ENCODE results near the gene NDUFS8.

The NDUFS8 gene

DNA sequence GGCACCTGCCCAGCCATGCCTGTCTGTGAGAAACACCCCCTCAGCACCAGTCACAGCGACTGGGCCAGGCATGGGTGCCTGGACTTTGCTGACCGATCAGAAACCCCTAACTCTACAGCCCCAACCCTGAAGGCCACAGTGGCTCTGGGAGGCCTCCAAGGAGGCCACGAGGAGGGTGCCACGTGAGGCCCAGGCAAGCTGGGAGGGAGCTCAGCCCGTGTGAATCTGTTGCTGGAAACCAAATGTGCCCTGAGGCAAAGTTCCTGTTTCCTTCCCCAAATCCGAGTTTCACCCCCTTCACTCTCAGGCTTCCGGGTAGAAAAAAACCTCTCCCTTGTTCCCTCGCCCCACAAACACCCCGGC is 27.9 kb upstream of the NDUFS8 start:
- DNase-seq (ENCODE audit: low read depth, low spot score), result no peak
- Histone ChIP-seq H3K9me3 (ENCODE audit: insufficient read depth, low read length) (no peaks in the 10 kb centered on the region), H3K36me3 (ENCODE audit: insufficient read depth, insufficient read length, low read length) (peaks cover 5% of the 10 kb centered on the region), H3K4me3 (ENCODE audit: insufficient read length, low read depth) (peak overlapping the region; percentile 60), H3K9ac (ENCODE audit: insufficient read length, low read depth) (peak overlapping the region; percentile 79), H3K27me3 (ENCODE audit: insufficient read depth, insufficient read length) (peaks cover 3% of the 10 kb centered on the region), H3K4me1 (ENCODE audit: insufficient read depth, insufficient read length) (peaks cover 15% of the 10 kb centered on the region)
- TF ChIP-seq ZNF274 (IDR thresholded peaks at IDR 0.05; ENCODE audit: low read depth, low read length), result no peak
- TF ChIP-seq SUZ12 (IDR thresholded peaks at IDR 0.05; ENCODE audit: extremely low read depth, insufficient read depth, insufficient read length), result no peak
- TF ChIP-seq YY1 (IDR thresholded peaks at IDR 0.05; ENCODE audit: insufficient read depth, insufficient read length), result no peak

DNA sequence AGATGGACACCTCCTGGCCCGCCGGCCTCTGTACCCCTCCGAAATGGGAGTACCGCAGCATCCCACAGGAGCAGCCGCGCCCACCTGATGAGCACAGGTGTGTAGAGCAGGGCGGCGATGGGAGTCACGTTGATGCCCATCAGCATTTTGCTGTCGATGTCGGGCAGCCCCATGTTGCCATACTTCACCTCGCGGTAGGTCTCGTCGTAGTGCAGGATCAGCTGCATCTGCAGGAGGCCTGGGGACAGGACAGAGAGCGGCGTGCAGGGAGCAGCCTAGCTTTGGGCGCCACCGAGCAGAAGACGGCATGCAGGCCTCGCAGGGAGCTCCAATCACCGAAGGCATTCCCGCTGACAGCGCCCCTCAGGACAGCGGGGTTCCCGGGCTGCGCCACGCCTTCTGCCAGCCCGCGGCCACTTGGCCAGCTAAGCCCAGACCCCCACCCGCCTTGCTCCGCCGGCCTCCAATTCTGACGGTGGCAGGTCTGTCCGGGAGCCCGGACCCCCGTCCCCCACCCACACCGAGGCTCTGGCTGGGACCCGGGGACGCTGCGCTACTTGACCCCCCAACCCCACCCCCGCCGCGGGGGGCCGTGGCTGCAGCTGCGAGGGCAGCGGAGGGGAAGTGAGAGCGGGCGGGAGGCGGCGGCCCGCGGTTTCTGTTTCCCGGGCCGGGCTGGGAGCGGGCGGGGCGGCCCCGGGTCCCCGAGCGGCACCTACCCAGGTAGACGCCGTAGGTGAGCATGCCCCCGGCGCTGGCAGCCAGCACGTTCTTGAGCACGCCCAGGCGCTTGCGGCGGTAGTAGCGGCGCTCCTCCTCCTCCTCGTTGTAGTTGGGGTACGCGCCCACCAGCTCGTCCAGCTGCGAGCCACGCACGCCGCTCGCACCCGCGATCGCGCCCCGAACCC is 27.3 kb upstream of the NDUFS8 start:
- TF ChIP-seq ZNF274 (IDR thresholded peaks at IDR 0.05; ENCODE audit: low read depth, low read length), result no peak
- TF ChIP-seq YY1 (IDR thresholded peaks at IDR 0.05; ENCODE audit: insufficient read depth, insufficient read length), result no peak
- TF ChIP-seq SUZ12 (IDR thresholded peaks at IDR 0.05; ENCODE audit: extremely low read depth, insufficient read depth, insufficient read length), result no peak
- H3K36me3 ChIP-seq (ENCODE audit: insufficient read depth, insufficient read length, low read length), result peaks cover 3% of the 10 kb centered on the region
- no peaks in the 10 kb centered on the region for H3K9me3 ChIP-seq (ENCODE audit: insufficient read depth, low read length)
- H3K4me3 ChIP-seq (ENCODE audit: insufficient read length, low read depth), result peak overlapping the region; percentile 60
- H3K9ac ChIP-seq (ENCODE audit: insufficient read length, low read depth), result peak overlapping the region; percentile 79
- peaks cover 3% of the 10 kb centered on the region for H3K27me3 ChIP-seq (ENCODE audit: insufficient read depth, insufficient read length)
- peaks cover 13% of the 10 kb centered on the region for H3K4me1 ChIP-seq (ENCODE audit: insufficient read depth, insufficient read length)
- no peak for DNase-seq (ENCODE audit: low read depth, low spot score)

DNA sequence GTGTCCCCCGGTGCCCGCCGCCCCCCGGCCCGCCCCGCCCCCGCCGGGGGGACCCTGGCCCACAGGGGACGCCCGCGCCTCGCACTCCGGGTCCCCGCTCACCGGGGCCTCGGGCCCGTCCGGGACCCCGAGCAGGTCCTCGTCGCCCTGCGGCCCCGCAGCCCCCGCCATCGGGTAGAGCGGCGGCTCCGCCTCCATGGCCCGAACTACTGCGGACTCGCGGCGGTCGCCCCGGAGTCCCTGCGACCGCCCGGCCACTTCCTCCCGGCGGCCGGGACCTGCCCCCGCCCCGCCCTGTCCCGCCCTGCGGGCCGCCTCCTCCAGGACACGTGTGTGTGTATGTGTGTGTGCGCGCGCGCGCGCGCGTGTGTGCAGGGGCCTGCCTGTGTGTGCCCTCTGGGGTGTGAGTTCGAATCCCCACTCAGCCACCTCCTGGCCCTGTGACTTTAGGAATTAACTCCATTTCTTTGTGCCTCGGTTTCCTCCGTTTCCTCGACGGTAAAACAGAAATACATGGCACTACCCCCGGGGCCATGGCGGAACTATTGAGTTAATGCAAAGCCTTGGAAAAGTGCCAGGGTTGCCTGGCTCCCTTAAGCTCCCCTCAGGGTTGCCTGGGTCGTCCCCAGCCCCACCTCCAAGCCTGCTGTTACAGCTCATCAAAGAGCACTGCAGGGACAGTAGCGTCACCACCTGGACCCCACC is 26.5 kb upstream of the NDUFS8 start, which contains the start of gene UNC93B1:
TSS of gene UNC93B1 (minus strand) at position 252 of the 705 bp plus-strand sequence. CDS start at position 198, 54 bp downstream.
- peaks cover 3% of the 10 kb centered on the region for H3K27me3 ChIP-seq (ENCODE audit: insufficient read depth, insufficient read length)
- peaks cover 14% of the 10 kb centered on the region for H3K4me1 ChIP-seq (ENCODE audit: insufficient read depth, insufficient read length)
- peak; percentile 62 for DNase-seq (ENCODE audit: low read depth, low spot score)
- no peaks in the 10 kb centered on the region for H3K9me3 ChIP-seq (ENCODE audit: insufficient read depth, low read length)
- no peak for TF ChIP-seq YY1 (IDR thresholded peaks at IDR 0.05; ENCODE audit: insufficient read depth, insufficient read length)
- no peak for TF ChIP-seq SUZ12 (IDR thresholded peaks at IDR 0.05; ENCODE audit: extremely low read depth, insufficient read depth, insufficient read length)
- no peak for TF ChIP-seq ZNF274 (IDR thresholded peaks at IDR 0.05; ENCODE audit: low read depth, low read length)
- H3K36me3 ChIP-seq (ENCODE audit: insufficient read depth, insufficient read length, low read length), result no peaks in the 10 kb centered on the region
- H3K9ac ChIP-seq (ENCODE audit: insufficient read length, low read depth), result peak within 1 kb of the TSS; percentile 79
- H3K4me3 ChIP-seq (ENCODE audit: insufficient read length, low read depth), result peak within 1 kb of the TSS; percentile 60

DNA sequence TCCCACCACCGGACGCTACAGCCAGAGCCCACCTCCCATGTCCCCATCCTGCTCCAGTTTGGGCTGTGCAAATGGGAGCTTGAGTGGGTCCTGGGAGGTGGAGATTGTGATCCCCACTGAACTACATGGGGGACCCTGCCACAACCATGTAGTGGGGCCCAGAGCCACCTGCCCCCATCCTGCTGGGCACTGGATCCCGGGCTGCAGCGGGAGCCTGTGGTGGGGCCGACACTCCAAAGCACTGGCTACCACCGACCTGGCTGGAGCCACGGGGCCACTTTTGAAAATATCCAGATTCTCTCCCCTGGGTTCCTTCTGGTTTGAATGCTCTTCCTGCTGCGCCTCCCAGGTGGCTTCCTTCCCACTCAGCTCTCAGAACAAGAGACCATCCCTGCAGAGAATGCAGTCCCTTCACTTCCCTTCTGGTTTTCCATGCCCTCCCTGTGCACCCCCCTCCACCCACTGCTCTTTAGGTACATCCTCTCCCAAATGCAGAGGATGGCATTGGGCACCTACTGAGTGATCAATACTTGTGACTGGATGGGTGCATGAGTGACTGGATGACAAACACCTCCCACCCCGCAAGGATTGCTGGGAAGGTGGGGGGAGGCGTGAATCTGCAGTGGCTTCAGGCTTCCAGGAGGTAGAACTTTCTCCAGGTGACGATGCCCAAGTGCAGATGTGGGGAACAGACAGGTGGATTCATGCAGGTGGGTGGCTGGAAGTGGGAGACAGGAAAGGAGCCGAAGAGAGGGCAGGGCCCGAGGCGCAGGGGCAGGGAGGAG is 25.7 kb upstream of the NDUFS8 start:
- H3K4me3 ChIP-seq (ENCODE audit: insufficient read length, low read depth), result peak overlapping the region; percentile 60
- TF ChIP-seq SUZ12 (IDR thresholded peaks at IDR 0.05; ENCODE audit: extremely low read depth, insufficient read depth, insufficient read length) (no peak), ZNF274 (IDR thresholded peaks at IDR 0.05; ENCODE audit: low read depth, low read length) (no peak), YY1 (IDR thresholded peaks at IDR 0.05; ENCODE audit: insufficient read depth, insufficient read length) (no peak)
- no peak overlapping the region for H3K9ac ChIP-seq (ENCODE audit: insufficient read length, low read depth)

DNA sequence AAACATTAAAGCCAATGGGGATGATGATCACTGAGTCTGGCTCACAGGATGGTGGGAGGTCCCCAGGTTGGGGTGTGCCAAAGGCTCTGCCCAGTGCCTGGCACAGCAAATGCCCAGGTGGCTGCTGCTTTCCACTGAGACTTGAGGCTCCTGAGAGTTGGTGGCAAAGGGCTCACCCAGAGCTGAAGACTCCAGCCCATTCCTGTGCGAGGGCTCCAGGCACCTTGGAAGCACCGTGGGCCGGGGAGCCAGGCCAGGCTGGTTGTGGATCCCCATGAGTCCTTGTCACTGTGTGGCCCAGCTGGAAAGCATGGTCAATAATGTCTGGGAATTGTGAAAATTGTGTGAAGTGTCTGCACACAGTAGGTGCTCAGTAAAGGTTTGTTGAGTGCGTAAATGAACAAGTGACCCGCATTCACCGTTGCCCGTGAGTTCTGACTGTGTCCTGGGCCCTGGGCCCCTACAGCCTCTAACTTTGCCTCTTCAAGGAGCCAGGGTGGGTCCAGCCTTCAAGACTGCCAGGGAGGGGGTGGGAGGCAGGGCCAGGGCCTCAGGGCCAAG is 23.8 kb upstream of the NDUFS8 start:
- Histone ChIP-seq H3K36me3 (ENCODE audit: insufficient read depth, insufficient read length, low read length) (no peaks in the 10 kb centered on the region), H3K9me3 (ENCODE audit: insufficient read depth, low read length) (no peaks in the 10 kb centered on the region), H3K4me3 (ENCODE audit: insufficient read length, low read depth) (no peak overlapping the region), H3K4me1 (ENCODE audit: insufficient read depth, insufficient read length) (peaks cover 28% of the 10 kb centered on the region), H3K9ac (ENCODE audit: insufficient read length, low read depth) (no peak overlapping the region), H3K27me3 (ENCODE audit: insufficient read depth, insufficient read length) (peaks cover 3% of the 10 kb centered on the region)
- DNase-seq (ENCODE audit: low read depth, low spot score), result no peak
- TF ChIP-seq YY1 (IDR thresholded peaks at IDR 0.05; ENCODE audit: insufficient read depth, insufficient read length) (no peak), SUZ12 (IDR thresholded peaks at IDR 0.05; ENCODE audit: extremely low read depth, insufficient read depth, insufficient read length) (no peak), ZNF274 (IDR thresholded peaks at IDR 0.05; ENCODE audit: low read depth, low read length) (no peak)

More for the DNA sequence above, 25.7 kb upstream of the NDUFS8 start:
- no peak for DNase-seq (ENCODE audit: low read depth, low spot score)
- H3K9me3 ChIP-seq (ENCODE audit: insufficient read depth, low read length), result no peaks in the 10 kb centered on the region
- H3K4me1 ChIP-seq (ENCODE audit: insufficient read depth, insufficient read length), result peaks cover 18% of the 10 kb centered on the region
- peaks cover 3% of the 10 kb centered on the region for H3K27me3 ChIP-seq (ENCODE audit: insufficient read depth, insufficient read length)
- no peaks in the 10 kb centered on the region for H3K36me3 ChIP-seq (ENCODE audit: insufficient read depth, insufficient read length, low read length)

DNA sequence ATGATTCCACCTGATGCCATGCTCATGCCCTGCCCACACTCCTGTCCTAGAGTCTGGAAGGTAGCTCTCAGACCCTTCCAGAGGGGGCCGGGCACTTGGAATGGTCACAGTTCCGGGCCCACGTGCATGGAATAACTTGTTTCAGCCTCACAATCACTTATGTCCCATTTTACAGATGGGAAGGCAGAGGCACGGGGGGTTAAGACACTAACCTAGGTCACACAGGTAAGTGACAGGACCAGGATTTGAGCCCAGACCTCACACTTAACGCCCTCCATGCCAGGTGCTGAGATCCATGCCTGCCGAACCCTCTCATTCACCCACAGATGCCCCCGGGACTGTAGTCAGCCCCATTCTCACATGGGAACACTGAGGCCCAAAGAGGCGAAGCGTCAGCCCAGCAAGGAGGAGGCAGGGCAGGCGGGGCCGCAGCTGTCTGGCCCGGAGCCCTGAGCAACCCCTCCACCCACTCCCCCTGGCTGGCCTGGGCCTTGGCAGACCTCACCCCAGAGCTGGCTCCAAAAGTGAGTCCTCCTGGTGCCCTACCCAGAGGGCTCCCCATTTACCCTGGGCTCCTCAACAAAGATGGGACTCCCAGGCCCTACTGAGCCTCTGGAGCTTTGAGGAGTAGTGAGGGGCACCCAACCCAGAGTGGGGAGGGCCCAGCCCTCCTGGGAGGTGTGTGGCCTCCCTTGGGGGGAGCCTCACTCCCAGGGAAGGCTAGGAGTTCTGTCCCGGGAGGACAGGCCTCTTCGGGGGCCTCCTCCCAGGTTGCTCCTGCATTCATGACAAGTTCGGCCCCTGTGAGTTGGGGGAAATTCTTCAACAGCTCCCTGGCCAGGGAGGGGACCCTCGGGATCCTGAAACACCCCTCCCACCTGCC is 22.7 kb upstream of the NDUFS8 start:
- no peak for TF ChIP-seq SUZ12 (IDR thresholded peaks at IDR 0.05; ENCODE audit: extremely low read depth, insufficient read depth, insufficient read length)
- no peak for TF ChIP-seq YY1 (IDR thresholded peaks at IDR 0.05; ENCODE audit: insufficient read depth, insufficient read length)
- no peak for TF ChIP-seq ZNF274 (IDR thresholded peaks at IDR 0.05; ENCODE audit: low read depth, low read length)
- Histone ChIP-seq H3K4me1 (ENCODE audit: insufficient read depth, insufficient read length) (peaks cover 34% of the 10 kb centered on the region), H3K27me3 (ENCODE audit: insufficient read depth, insufficient read length) (peaks cover 3% of the 10 kb centered on the region), H3K4me3 (ENCODE audit: insufficient read length, low read depth) (no peak overlapping the region), H3K36me3 (ENCODE audit: insufficient read depth, insufficient read length, low read length) (no peaks in the 10 kb centered on the region), H3K9me3 (ENCODE audit: insufficient read depth, low read length) (no peaks in the 10 kb centered on the region), H3K9ac (ENCODE audit: insufficient read length, low read depth) (no peak overlapping the region)
- DNase-seq (ENCODE audit: low read depth, low spot score), result no peak

Measured in NT2/D1 (cell line).